GM19238 (cell line): ENCODE results near the gene CCND1.

Experiments
- DNase-seq: peaks from one replicate; pipeline ENCODE4 v3.0.0; 2011; ENCODE audit warnings: low spot score; ENCODE audit not compliant: insufficient read length

Gene CCND1

GRCh38 chr11:69640995-69641581 lies at the start of gene CCND1:
TSS of gene CCND1 (plus strand) at chr11:69641156. CDS start at chr11:69641314, 158 bp downstream.
- peak; percentile 51 for DNase-seq

- no peak for DNase-seq
Observed at GRCh38 chr11:69592986-69593650, 47.8 kb upstream of the CCND1 start.

- no peak for DNase-seq
Observed at GRCh38 chr11:69593851-69594250, 47.1 kb upstream of the CCND1 start.

- DNase-seq: no peak
Observed at GRCh38 chr11:69594481-69594880, 46.5 kb upstream of the CCND1 start.

GRCh38 chr11:69595805-69596665 lies 44.9 kb upstream of the CCND1 start:
- DNase-seq: no peak

GRCh38 chr11:69598147-69598546 lies 42.8 kb upstream of the CCND1 start:
- DNase-seq: no peak

- DNase-seq: no peak
Observed at GRCh38 chr11:69599502-69599901, 41.5 kb upstream of the CCND1 start.

- DNase-seq: no peak
Observed at GRCh38 chr11:69600001-69600400, 41.0 kb upstream of the CCND1 start.

GRCh38 chr11:69601011-69601975 lies 39.7 kb upstream of the CCND1 start:
- DNase-seq: no peak

- no peak for DNase-seq
Observed at GRCh38 chr11:69603111-69603836, 37.7 kb upstream of the CCND1 start.

GRCh38 chr11:69604055-69604454 lies 36.9 kb upstream of the CCND1 start:
- no peak for DNase-seq

GRCh38 chr11:69605737-69606526 lies 35.0 kb upstream of the CCND1 start:
- no peak for DNase-seq

GRCh38 chr11:69609351-69609750 lies 31.6 kb upstream of the CCND1 start:
- no peak for DNase-seq

- DNase-seq: no peak
Observed at GRCh38 chr11:69611548-69612526, 29.1 kb upstream of the CCND1 start.

GRCh38 chr11:69613594-69613993 lies 27.4 kb upstream of the CCND1 start:
- no peak for DNase-seq

- DNase-seq: no peak
Observed at GRCh38 chr11:69614085-69614484, 26.9 kb upstream of the CCND1 start.

- DNase-seq: no peak
Observed at GRCh38 chr11:69615545-69616278, 25.2 kb upstream of the CCND1 start.

- DNase-seq: no peak
Observed at GRCh38 chr11:69617220-69617619, 23.7 kb upstream of the CCND1 start.
